Activated CD4-positive, alpha-beta T cell treated with anti-CD3 and anti-CD28 coated beads for 36 hours (primary cell): ENCODE results near the gene PDE10A. TPM values are rescaled to one million over a fixed set of nuclear protein-coding genes. Genes with fewer than 3 reads are reported as not detected.
"Not testable (repeated sequence)": the region's sequence is repeated elsewhere in the genome, so short reads cannot be mapped to it uniquely, and the experiment has no call there.

Experiments used
- ATAC-seq: fragments of 200-7000 bp; cut with Tn5 transposase; one replicate; pipeline ENCODE4 v1.10.0; 2021; ENCODE audit warnings: mild to moderate bottlenecking, moderate library complexity
- CTCF ChIA-PET: fragments of 350-600 bp; sonication (Branson Sonifier 250); formaldehyde crosslinking; loops from one replicate; lab custom pipeline; 2021; ENCODE audit warnings: antibody characterized with exemption; lab: Charles Lee
- POLR2A ChIA-PET: fragments of 350-600 bp; sonication (Branson Sonifier 250); formaldehyde crosslinking; loops from one replicate; lab custom pipeline; 2021; ENCODE audit warnings: antibody characterized with exemption, inconsistent platforms; lab: Charles Lee
- DNase-seq: peaks from one replicate; pipeline ENCODE4 v3.0.0-alpha.2; 2020
- H3K27ac Mint-ChIP-seq: one replicate; pipeline ENCODE4 v1.8.0; 2021; ENCODE audit warnings: mixed read lengths
- H3K27me3 Mint-ChIP-seq: one replicate; pipeline ENCODE4 v1.8.0; 2021; ENCODE audit warnings: mixed read lengths
- H3K36me3 Mint-ChIP-seq: one replicate; pipeline ENCODE4 v1.8.0; 2021; ENCODE audit warnings: low read depth, mixed read lengths
- H3K4me1 Mint-ChIP-seq: one replicate; pipeline ENCODE4 v1.8.0; 2021; ENCODE audit warnings: mixed read lengths
- H3K4me3 Mint-ChIP-seq: one replicate; pipeline ENCODE4 v1.8.0; 2021; ENCODE audit warnings: mild to moderate bottlenecking, moderate library complexity, mixed read lengths
- H3K9me3 Mint-ChIP-seq: one replicate; pipeline ENCODE4 v1.8.0; 2021; ENCODE audit warnings: low read depth, mixed read lengths
- intact Hi-C, 2 experiments: fragments of 100-400 bp; cut with DNase I in 1 of 2; cut with micrococcal nuclease in 1 of 2; formaldehyde crosslinking; loops; one replicate each; pipeline versions ENCODE4 v1.14.2 to v1.15.1; 2022 to 2024; cut with DNase I, micrococcal nuclease
- total RNA-seq, 2 experiments: library from RNA; stranded (reverse); gene quantifications; one replicate each; pipeline ENCODE4 v1.2.3, GENCODE V29; 2021

The PDE10A gene
- total RNA-seq, 2 experiments from 2014 or later, result not detected

GRCh38 chr6:165594584-165595333 is 68.3 kb downstream of the PDE10A start:
- no peaks in the 10 kb centered on the region for H3K36me3 Mint-ChIP-seq
- H3K9me3 Mint-ChIP-seq, result no peaks in the 10 kb centered on the region
- ChIA-PET POLR2A (no interaction called here), CTCF (no interaction called here)
- intact Hi-C loops, result no loop called here
- no peaks in the 10 kb centered on the region for H3K27me3 Mint-ChIP-seq
- H3K4me3 Mint-ChIP-seq, result no peak overlapping the region
- H3K4me1 Mint-ChIP-seq, result no peaks in the 10 kb centered on the region
- ATAC-seq (no peak), DNase-seq (no peak)
- no peak overlapping the region for H3K27ac Mint-ChIP-seq

- H3K27me3 Mint-ChIP-seq, POLR2A ChIA-PET, H3K36me3 Mint-ChIP-seq, CTCF ChIA-PET, H3K9me3 Mint-ChIP-seq, H3K27ac Mint-ChIP-seq, H3K4me1 Mint-ChIP-seq, H3K4me3 Mint-ChIP-seq, DNase-seq, ATAC-seq, intact Hi-C loops: not testable (repeated sequence)
Observed at GRCh38 chr6:165592947-165593346, 70.1 kb downstream of the PDE10A start.

GRCh38 chr6:165588515-165588914 is 74.5 kb downstream of the PDE10A start:
- Mint-ChIP-seq H3K4me3 (no peak overlapping the region), H3K27ac (no peak overlapping the region), H3K36me3 (no peaks in the 10 kb centered on the region), H3K4me1 (no peaks in the 10 kb centered on the region), H3K9me3 (peaks cover 2% of the 10 kb centered on the region), H3K27me3 (no peaks in the 10 kb centered on the region)
- no peak for ATAC-seq
- DNase-seq, result no peak
- intact Hi-C loops, result no loop called here
- ChIA-PET POLR2A (interaction anchor here (0.6 kb wide), 1 partner anchor 1605 kb away, joined by 4 read pairs; no protein-coding TSS in a partner anchor), CTCF (no interaction called here)

GRCh38 chr6:165587206-165587605 is 75.8 kb downstream of the PDE10A start:
- CTCF ChIA-PET, result no interaction called here
- Mint-ChIP-seq H3K4me3 (no peak overlapping the region), H3K27me3 (no peaks in the 10 kb centered on the region), H3K4me1 (no peaks in the 10 kb centered on the region), H3K27ac (no peak overlapping the region), H3K9me3 (peaks cover 2% of the 10 kb centered on the region), H3K36me3 (no peaks in the 10 kb centered on the region)
- intact Hi-C loops, result no loop called here
- ATAC-seq (no peak), DNase-seq (no peak)
- POLR2A ChIA-PET, result no interaction called here

- Mint-ChIP-seq H3K27ac (no peak overlapping the region), H3K36me3 (no peaks in the 10 kb centered on the region), H3K9me3 (peaks cover 2% of the 10 kb centered on the region), H3K27me3 (no peaks in the 10 kb centered on the region), H3K4me3 (no peak overlapping the region), H3K4me1 (no peaks in the 10 kb centered on the region)
- POLR2A ChIA-PET, result no interaction called here
- intact Hi-C loops, result no loop called here
- DNase-seq (no peak), ATAC-seq (no peak)
- CTCF ChIA-PET, result no interaction called here
Observed at GRCh38 chr6:165586706-165587105, 76.3 kb downstream of the PDE10A start.

GRCh38 chr6:165585060-165585459 is 78.0 kb downstream of the PDE10A start:
- no peak overlapping the region for H3K27ac Mint-ChIP-seq
- POLR2A ChIA-PET, result no interaction called here
- H3K9me3 Mint-ChIP-seq, result peaks cover 2% of the 10 kb centered on the region
- H3K4me3 Mint-ChIP-seq, result no peak overlapping the region
- intact Hi-C loops, result no loop called here
- H3K4me1 Mint-ChIP-seq, result no peaks in the 10 kb centered on the region
- no peaks in the 10 kb centered on the region for H3K36me3 Mint-ChIP-seq
- no peak for ATAC-seq
- CTCF ChIA-PET, result no interaction called here
- H3K27me3 Mint-ChIP-seq, result no peaks in the 10 kb centered on the region
- no peak for DNase-seq

GRCh38 chr6:165584541-165584940 is 78.5 kb downstream of the PDE10A start:
- peaks cover 2% of the 10 kb centered on the region for H3K9me3 Mint-ChIP-seq
- no peak overlapping the region for H3K27ac Mint-ChIP-seq
- H3K27me3 Mint-ChIP-seq, result no peaks in the 10 kb centered on the region

GRCh38 chr6:165581678-165582077 is 81.4 kb downstream of the PDE10A start:
- H3K9me3 Mint-ChIP-seq, result peaks cover 2% of the 10 kb centered on the region
- intact Hi-C loops, result no loop called here
- ATAC-seq (no peak), DNase-seq (no peak)
- no peaks in the 10 kb centered on the region for H3K4me1 Mint-ChIP-seq
- POLR2A ChIA-PET, result no interaction called here
- no peak overlapping the region for H3K27ac Mint-ChIP-seq
- CTCF ChIA-PET, result no interaction called here
- H3K27me3 Mint-ChIP-seq, result no peaks in the 10 kb centered on the region
- H3K36me3 Mint-ChIP-seq, result no peaks in the 10 kb centered on the region
- no peak overlapping the region for H3K4me3 Mint-ChIP-seq

More at GRCh38 chr6:165584541-165584940, 78.5 kb downstream of the PDE10A start:
- intact Hi-C loops, result no loop called here
- Mint-ChIP-seq H3K4me3 (no peak overlapping the region), H3K4me1 (no peaks in the 10 kb centered on the region), H3K36me3 (no peaks in the 10 kb centered on the region)
- DNase-seq (no peak), ATAC-seq (no peak)
- ChIA-PET POLR2A (no interaction called here), CTCF (no interaction called here)

- Mint-ChIP-seq H3K36me3 (no peaks in the 10 kb centered on the region), H3K4me3 (no peak overlapping the region), H3K27me3 (no peaks in the 10 kb centered on the region), H3K4me1 (no peaks in the 10 kb centered on the region), H3K27ac (no peak overlapping the region), H3K9me3 (peaks cover 2% of the 10 kb centered on the region)
- intact Hi-C loops, result no loop called here
- CTCF ChIA-PET, result no interaction called here
- ATAC-seq (no peak), DNase-seq (no peak)
- POLR2A ChIA-PET, result no interaction called here
Observed at GRCh38 chr6:165580136-165580535, 82.9 kb downstream of the PDE10A start.

- Mint-ChIP-seq H3K4me1 (no peaks in the 10 kb centered on the region), H3K4me3 (no peak overlapping the region), H3K27me3 (no peaks in the 10 kb centered on the region), H3K27ac (no peak overlapping the region), H3K9me3 (no peaks in the 10 kb centered on the region), H3K36me3 (no peaks in the 10 kb centered on the region)
- ATAC-seq, result no peak
- intact Hi-C loops, result no loop called here
- POLR2A ChIA-PET, result no interaction called here
- CTCF ChIA-PET, result no interaction called here
- DNase-seq, result no peak
Observed at GRCh38 chr6:165579151-165579550, 83.9 kb downstream of the PDE10A start.

GRCh38 chr6:165577556-165577955 is 85.5 kb downstream of the PDE10A start:
- Mint-ChIP-seq H3K9me3 (peaks cover 2% of the 10 kb centered on the region), H3K27me3 (no peaks in the 10 kb centered on the region), H3K27ac (no peak overlapping the region), H3K4me3 (no peak overlapping the region), H3K36me3 (no peaks in the 10 kb centered on the region), H3K4me1 (no peaks in the 10 kb centered on the region)
- ChIA-PET POLR2A (no interaction called here), CTCF (no interaction called here)
- intact Hi-C loops, result no loop called here
- ATAC-seq (no peak), DNase-seq (no peak)

GRCh38 chr6:165575158-165575549 is 87.9 kb downstream of the PDE10A start:
- Mint-ChIP-seq H3K27me3 (no peaks in the 10 kb centered on the region), H3K36me3 (no peaks in the 10 kb centered on the region), H3K9me3 (peaks cover 2% of the 10 kb centered on the region), H3K4me3 (no peak overlapping the region), H3K4me1 (no peaks in the 10 kb centered on the region), H3K27ac (no peak overlapping the region)
- DNase-seq, result no peak
- ChIA-PET POLR2A (no interaction called here), CTCF (no interaction called here)
- intact Hi-C loops, result no loop called here
- no peak for ATAC-seq
